ENCODE measurements around the gene TAF1A.
A peak's percentile ranks its signal among the peaks of the same experiment; 100 is the strongest.

The TAF1A gene

GRCh38 chr1:222547944-222548671 is 41.6 kb downstream of the TAF1A start, which contains the start of gene HHIPL2:
Gene HHIPL2, minus strand, starts transcription at chr1:222548104. Its CDS starts 60 bp downstream, at chr1:222548044.
- H3K4me1 ChIP-seq = peaks cover 0 to 8% (median 5%) of the 10 kb centered on the region in 10 experiments; a peak in 8 of 20 replicates
- H3K27me3 ChIP-seq = no peaks in the 10 kb centered on the region
- H3K9me3 ChIP-seq (replicated peaks in 1 of 11) = no peaks in the 10 kb centered on the region
- no peaks in the 10 kb centered on the region for H4K20me1 ChIP-seq
- H3K4me3 ChIP-seq = no peak within 1 kb of the TSS
- no peak for TF ChIP-seq Cebpa-rat (IDR thresholded peaks at IDR 0.05)
- 0 out of 22 replicates have a peak, but pooled peaks cover 0 to 3% (median 0%) of the 10 kb centered on the region in 11 experiments for H3K36me3 ChIP-seq
- no peak within 1 kb of the TSS for H3K27ac ChIP-seq
- no peak within 1 kb of the TSS for H3K9ac ChIP-seq
- H3K4me2 ChIP-seq = peak within 1 kb of the TSS in 1 of 11 experiments; percentile 37; a peak in 3 of 22 replicates

GRCh38 chr1:222547260-222547614 is 42.5 kb downstream of the TAF1A start:
- peaks cover 0 to 8% (median 5%) of the 10 kb centered on the region in 10 experiments; a peak in 8 of 20 replicates for H3K4me1 ChIP-seq
- no peak overlapping the region for H3K9ac ChIP-seq
- H3K4me2 ChIP-seq = no peak overlapping the region
- H3K36me3 ChIP-seq = no peaks in the 10 kb centered on the region
- no peak overlapping the region for H3K4me3 ChIP-seq
- H3K27me3 ChIP-seq = no peaks in the 10 kb centered on the region
- H4K20me1 ChIP-seq = no peaks in the 10 kb centered on the region
- H3K27ac ChIP-seq = no peak overlapping the region
- TF ChIP-seq Cebpa-rat (IDR thresholded peaks at IDR 0.05) = no peak
- H3K9me3 ChIP-seq (replicated peaks in 1 of 11) = no peaks in the 10 kb centered on the region

GRCh38 chr1:222546548-222547259 is 43.0 kb downstream of the TAF1A start:
- H3K4me1 ChIP-seq = peaks cover 0 to 8% (median 5%) of the 10 kb centered on the region in 10 experiments; a peak in 8 of 20 replicates
- no peaks in the 10 kb centered on the region for H3K36me3 ChIP-seq
- H3K4me2 ChIP-seq = peak overlapping the region in 6 of 11 experiments; percentile 6 to 37 (median 20); a peak in 6 of 22 replicates
- no peaks in the 10 kb centered on the region for H3K27me3 ChIP-seq
- H3K9me3 ChIP-seq (replicated peaks in 1 of 11) = no peaks in the 10 kb centered on the region
- H3K27ac ChIP-seq = no peak overlapping the region
- no peak for TF ChIP-seq Cebpa-rat (IDR thresholded peaks at IDR 0.05)
- H4K20me1 ChIP-seq = no peaks in the 10 kb centered on the region
- no peak overlapping the region for H3K9ac ChIP-seq
- no peak overlapping the region for H3K4me3 ChIP-seq

GRCh38 chr1:222546091-222546490 is 43.6 kb downstream of the TAF1A start:
- no peaks in the 10 kb centered on the region for H4K20me1 ChIP-seq
- no peaks in the 10 kb centered on the region for H3K9me3 ChIP-seq (replicated peaks in 1 of 11)
- no peak overlapping the region for H3K4me3 ChIP-seq
- H3K27me3 ChIP-seq = no peaks in the 10 kb centered on the region
- H3K27ac ChIP-seq = no peak overlapping the region
- no peak overlapping the region for H3K9ac ChIP-seq
- TF ChIP-seq Cebpa-rat (IDR thresholded peaks at IDR 0.05) = no peak
- peak overlapping the region in 3 of 11 experiments; percentile 25 to 37 (median 32); a peak in 3 of 22 replicates for H3K4me2 ChIP-seq
- H3K4me1 ChIP-seq = peaks cover 0 to 8% (median 5%) of the 10 kb centered on the region in 10 experiments; a peak in 8 of 20 replicates
- H3K36me3 ChIP-seq = no peaks in the 10 kb centered on the region

- Histone ChIP-seq H3K27ac (no peak overlapping the region), H3K36me3 (no peaks in the 10 kb centered on the region), H3K9me3 (replicated peaks in 1 of 11) (no peaks in the 10 kb centered on the region), H3K4me2 (no peak overlapping the region), H3K9ac (no peak overlapping the region), H3K4me1 (peaks cover 0 to 8% (median 5%) of the 10 kb centered on the region in 10 experiments; a peak in 8 of 20 replicates), H3K4me3 (no peak overlapping the region), H3K27me3 (no peaks in the 10 kb centered on the region), H4K20me1 (no peaks in the 10 kb centered on the region)
- no peak for TF ChIP-seq Cebpa-rat (IDR thresholded peaks at IDR 0.05)
Observed at GRCh38 chr1:222543817-222544216, 45.9 kb downstream of the TAF1A start.

- no peak overlapping the region for H3K4me3 ChIP-seq
- H3K27ac ChIP-seq = no peak overlapping the region
- no peaks in the 10 kb centered on the region for H3K4me1 ChIP-seq
- no peaks in the 10 kb centered on the region for H3K36me3 ChIP-seq
- no peak for TF ChIP-seq Cebpa-rat (IDR thresholded peaks at IDR 0.05)
- no peaks in the 10 kb centered on the region for H3K9me3 ChIP-seq (replicated peaks in 1 of 11)
- no peak overlapping the region for H3K9ac ChIP-seq
- H3K27me3 ChIP-seq = no peaks in the 10 kb centered on the region
- no peaks in the 10 kb centered on the region for H4K20me1 ChIP-seq
- no peak overlapping the region for H3K4me2 ChIP-seq
Observed at GRCh38 chr1:222540598-222540995, 49.1 kb downstream of the TAF1A start.

GRCh38 chr1:222539951-222540597 is 49.7 kb downstream of the TAF1A start:
- H3K27ac ChIP-seq = no peak overlapping the region
- H3K36me3 ChIP-seq = no peaks in the 10 kb centered on the region
- no peaks in the 10 kb centered on the region for H4K20me1 ChIP-seq
- no peak for TF ChIP-seq Cebpa-rat (IDR thresholded peaks at IDR 0.05)
- no peak overlapping the region for H3K4me2 ChIP-seq
- H3K27me3 ChIP-seq = no peaks in the 10 kb centered on the region
- H3K9me3 ChIP-seq (replicated peaks in 1 of 11) = no peaks in the 10 kb centered on the region
- no peak overlapping the region for H3K9ac ChIP-seq
- H3K4me3 ChIP-seq = no peak overlapping the region
- H3K4me1 ChIP-seq = no peaks in the 10 kb centered on the region

- Histone ChIP-seq H3K9me3 (replicated peaks in 1 of 11) (no peaks in the 10 kb centered on the region), H3K4me3 (no peak overlapping the region), H3K36me3 (no peaks in the 10 kb centered on the region), H3K27me3 (no peaks in the 10 kb centered on the region), H3K4me1 (no peaks in the 10 kb centered on the region), H4K20me1 (no peaks in the 10 kb centered on the region), H3K9ac (no peak overlapping the region), H3K4me2 (no peak overlapping the region), H3K27ac (no peak overlapping the region)
- TF ChIP-seq Cebpa-rat (IDR thresholded peaks at IDR 0.05) = no peak
Observed at GRCh38 chr1:222535455-222535854, 54.3 kb downstream of the TAF1A start.

- no peak overlapping the region for H3K9ac ChIP-seq
- H3K9me3 ChIP-seq (replicated peaks in 1 of 11) = peaks cover 0 to 9% (median 0%) of the 10 kb centered on the region in 11 experiments; a peak in 1 of 22 replicates
- H4K20me1 ChIP-seq = no peaks in the 10 kb centered on the region
- no peaks in the 10 kb centered on the region for H3K36me3 ChIP-seq
- H3K4me3 ChIP-seq = no peak overlapping the region
- H3K27me3 ChIP-seq = no peaks in the 10 kb centered on the region
- H3K27ac ChIP-seq = no peak overlapping the region
- H3K4me2 ChIP-seq = no peak overlapping the region
- no peaks in the 10 kb centered on the region for H3K4me1 ChIP-seq
- no peak for TF ChIP-seq Cebpa-rat (IDR thresholded peaks at IDR 0.05)
Observed at GRCh38 chr1:222530852-222531251, 58.9 kb downstream of the TAF1A start.

Data from BLaER1 treated with 17β-estradiol and CSF1 and Interleukin-3, amounts not matched to agents 10 nM and 100 nM (cell line).